Neuronal stem cell (in vitro differentiated cells): ENCODE measurements around the gene ARHGAP42.

ENCODE experiments used
- DNase-seq: peaks from one replicate; pipeline ENCODE4 v3.0.0-alpha.2; 2013; ENCODE audit warnings: low spot score
- H2AFZ ChIP-seq: one replicate; pipeline ENCODE4 v1.6.1; 2013; ENCODE audit warnings: mild to moderate bottlenecking, low read length, inconsistent platforms
- H2AK5ac ChIP-seq: 2 replicates; pipeline ENCODE4 v1.6.1; 2013; ENCODE audit warnings: low read depth, mild to moderate bottlenecking, inconsistent platforms, low read length, moderate library complexity, mixed read lengths
- H2BK120ac ChIP-seq: 2 replicates; pipeline ENCODE4 v1.6.1; 2013; ENCODE audit warnings: low read depth, mild to moderate bottlenecking, inconsistent platforms, low read length, moderate library complexity, mixed read lengths
- H2BK12ac ChIP-seq: one replicate; pipeline ENCODE4 v1.6.1; 2013; ENCODE audit warnings: low read length, inconsistent platforms
- H2BK15ac ChIP-seq: 2 replicates; pipeline ENCODE4 v1.6.1; 2013; ENCODE audit warnings: mild to moderate bottlenecking, low read length, inconsistent platforms, mixed read lengths
- H2BK5ac ChIP-seq: one replicate; pipeline ENCODE4 v1.6.1; 2013; ENCODE audit warnings: inconsistent platforms, mild to moderate bottlenecking, low read length, moderate library complexity
- H3K14ac ChIP-seq: one replicate; pipeline ENCODE4 v1.6.1; 2013; ENCODE audit warnings: low read length, inconsistent platforms
- H3K18ac ChIP-seq: 2 replicates; pipeline ENCODE4 v1.6.1; 2013; ENCODE audit warnings: low read length, inconsistent platforms
- H3K23ac ChIP-seq: 2 replicates; pipeline ENCODE4 v1.6.1; 2013; ENCODE audit warnings: low read depth, mild to moderate bottlenecking, mixed read lengths, low read length, inconsistent platforms; ENCODE audit not compliant: poor library complexity
- H3K27ac ChIP-seq: replicated peaks from 3 replicates; pipeline ENCODE4 v1.5.1; 2013; ENCODE audit warnings: low read length, inconsistent platforms
- H3K27me3 ChIP-seq, 3 experiments: 2 replicates each; pipeline ENCODE4 v1.6.1; 2013; ENCODE audit warnings: low read length in 3 of 3, mild to moderate bottlenecking in 2 of 3, inconsistent platforms in 1 of 3, low read depth in 1 of 3, mixed read lengths in 1 of 3, moderate library complexity in 1 of 3; ENCODE audit not compliant: control insufficient read depth in 3 of 3, insufficient read depth in 3 of 3
- H3K36me3 ChIP-seq, 2 donors: replicated peaks in 1 of 2; 2 replicates each; pipeline ENCODE4 v1.6.1; 2013; ENCODE audit warnings: low read length in 2 of 2; ENCODE audit not compliant: control insufficient read depth in 2 of 2, insufficient read depth in 2 of 2
- H3K4ac ChIP-seq: 2 replicates; pipeline ENCODE4 v1.6.1; 2013; ENCODE audit warnings: inconsistent platforms, mild to moderate bottlenecking, low read length, moderate library complexity
- H3K4me1 ChIP-seq, 2 donors: 1 replicate in 1 of 2; 2 replicates in 1 of 2; pipeline ENCODE4 v1.6.1; 2013; ENCODE audit warnings: low read length in 2 of 2, low read depth in 1 of 2; ENCODE audit not compliant: control insufficient read depth in 2 of 2, insufficient read depth in 1 of 2
- H3K4me2 ChIP-seq: one replicate; pipeline ENCODE4 v1.6.1; 2013; ENCODE audit warnings: mild to moderate bottlenecking, low read length, inconsistent platforms; ENCODE audit not compliant: insufficient read depth, poor library complexity, severe bottlenecking
- H3K4me3 ChIP-seq, 2 donors: 2 replicates each; pipeline ENCODE4 v1.5.1; 2013; ENCODE audit warnings: low read length in 2 of 2, mild to moderate bottlenecking in 2 of 2, inconsistent platforms in 1 of 2, moderate library complexity in 1 of 2
- H3K79me1 ChIP-seq: one replicate; pipeline ENCODE4 v1.6.1; 2013; ENCODE audit warnings: low read depth, mild to moderate bottlenecking, inconsistent platforms, low read length, moderate library complexity
- H3K9ac ChIP-seq: one replicate; pipeline ENCODE4 v1.6.1; 2013; ENCODE audit warnings: mild to moderate bottlenecking, low read depth, low read length, inconsistent platforms; ENCODE audit not compliant: poor library complexity
- H3K9me3 ChIP-seq, 2 donors: replicated peaks in 1 of 2; 2 replicates each; pipeline versions ENCODE3 to v1.6.1; 2013; ENCODE audit warnings: low read length in 2 of 2, mild to moderate bottlenecking in 2 of 2, inconsistent platforms in 1 of 2, low read depth in 1 of 2, mixed read lengths in 1 of 2, moderate library complexity in 1 of 2; ENCODE audit not compliant: control insufficient read depth in 2 of 2, insufficient read depth in 1 of 2
- H4K8ac ChIP-seq: one replicate; pipeline ENCODE4 v1.6.1; 2013; ENCODE audit warnings: low read depth, mild to moderate bottlenecking, inconsistent platforms, low read length, moderate library complexity
- H4K91ac ChIP-seq: one replicate; pipeline ENCODE4 v1.6.1; 2013; ENCODE audit warnings: low read length, low read depth, mild to moderate bottlenecking, inconsistent platforms; ENCODE audit not compliant: poor library complexity
- WGBS, 2 donors: extraction: QIAGEN DNeasy Blood & Tissue Kit; methylation state at CpG; one replicate each; pipeline ENCODE4 v1.1.7; 2013; ENCODE audit warnings: missing lambda C conversion rate in 2 of 2, mixed read lengths in 1 of 2; ENCODE audit not compliant: insufficient read length in 2 of 2, insufficient replicate concordance in 1 of 2; ENCODE audit errors: extremely low coverage in 2 of 2; 5-methylcytosine and 5-hydroxymethylcytosine counted together

Gene ARHGAP42

GRCh38 chr11:100927579-100927978, 240.5 kb downstream of the ARHGAP42 start:
- no peak overlapping the region for H3K4me2 ChIP-seq
- DNase-seq, result peak; percentile 57
- no peak overlapping the region for H3K9ac ChIP-seq
- no peak overlapping the region for H3K14ac ChIP-seq
- H3K9me3 ChIP-seq, result no peaks in the 10 kb centered on the region
- H3K4ac ChIP-seq, result no peak overlapping the region
- no peak overlapping the region for H3K18ac ChIP-seq
- H2BK15ac ChIP-seq, result no peak overlapping the region
- no peak overlapping the region for H2BK12ac ChIP-seq
- no CpG with 5 or more reads among the region's 5 CpGs for WGBS, 2 donors
- H2AK5ac ChIP-seq, result no peak overlapping the region
- H3K27me3 ChIP-seq, result no peaks in the 10 kb centered on the region
- H3K79me1 ChIP-seq, result no peaks in the 10 kb centered on the region
- H3K27ac ChIP-seq, result no peak overlapping the region
- H3K4me3 ChIP-seq, result no peak overlapping the region
- H2BK120ac ChIP-seq, result no peak overlapping the region
- no peak overlapping the region for H4K91ac ChIP-seq
- H2BK5ac ChIP-seq, result no peak overlapping the region
- H2AFZ ChIP-seq, result no peak overlapping the region
- no peak overlapping the region for H3K23ac ChIP-seq
- no peak overlapping the region for H4K8ac ChIP-seq
- H3K36me3 ChIP-seq, result no peaks in the 10 kb centered on the region
- H3K4me1 ChIP-seq, result peaks cover 2 to 4% of the 10 kb centered on the region in 2 donors

- no peak overlapping the region for H2BK15ac ChIP-seq
- no CpG with 5 or more reads among the region's 2 CpGs for WGBS, 2 donors
These were observed 241.3 kb downstream of the ARHGAP42 start for GRCh38 chr11:100928426-100928825.

GRCh38 chr11:100929377-100929776, 242.3 kb downstream of the ARHGAP42 start:
- no peak overlapping the region for H3K4me2 ChIP-seq
- no peak overlapping the region for H2BK120ac ChIP-seq
- H2BK12ac ChIP-seq, result no peak overlapping the region
- H3K4ac ChIP-seq, result no peak overlapping the region
- no peak overlapping the region for H4K8ac ChIP-seq
- H3K4me1 ChIP-seq, result peaks cover 2 to 4% of the 10 kb centered on the region in 2 donors
- H2BK15ac ChIP-seq, result no peak overlapping the region
- H3K27me3 ChIP-seq, result no peaks in the 10 kb centered on the region
- H2BK5ac ChIP-seq, result no peak overlapping the region
- H3K9ac ChIP-seq, result no peak overlapping the region
- no peak overlapping the region for H3K4me3 ChIP-seq
- no peak overlapping the region for H2AFZ ChIP-seq
- no peak overlapping the region for H3K18ac ChIP-seq
- H3K9me3 ChIP-seq, result no peaks in the 10 kb centered on the region
- no peak overlapping the region for H4K91ac ChIP-seq
- no peak for DNase-seq
- H3K23ac ChIP-seq, result no peak overlapping the region
- H3K79me1 ChIP-seq, result no peaks in the 10 kb centered on the region
- H2AK5ac ChIP-seq, result no peak overlapping the region
- H3K14ac ChIP-seq, result no peak overlapping the region
- H3K27ac ChIP-seq, result no peak overlapping the region
- H3K36me3 ChIP-seq, result no peaks in the 10 kb centered on the region
- no CpG with 5 or more reads among the region's 3 CpGs for WGBS, 2 donors

More at GRCh38 chr11:100928426-100928825, 241.3 kb downstream of the ARHGAP42 start:
- Histone ChIP-seq H3K79me1 (no peaks in the 10 kb centered on the region), H3K4me3 (no peak overlapping the region), H3K14ac (no peak overlapping the region), H3K4me1 (peaks cover 2 to 4% of the 10 kb centered on the region in 2 donors), H2BK5ac (no peak overlapping the region), H3K27me3 (no peaks in the 10 kb centered on the region), H2BK120ac (no peak overlapping the region), H3K23ac (no peak overlapping the region), H3K36me3 (no peaks in the 10 kb centered on the region), H3K4ac (no peak overlapping the region), H4K91ac (no peak overlapping the region), H2BK12ac (no peak overlapping the region), H3K18ac (no peak overlapping the region), H2AFZ (no peak overlapping the region), H3K9ac (no peak overlapping the region), H3K9me3 (no peaks in the 10 kb centered on the region), H2AK5ac (no peak overlapping the region), H3K4me2 (no peak overlapping the region), H4K8ac (no peak overlapping the region), H3K27ac (no peak overlapping the region)
- no peak for DNase-seq

- H3K23ac ChIP-seq, result no peak overlapping the region
- no peak overlapping the region for H3K14ac ChIP-seq
- no peak overlapping the region for H3K4me2 ChIP-seq
- H2BK12ac ChIP-seq, result no peak overlapping the region
- H3K27me3 ChIP-seq, result no peaks in the 10 kb centered on the region
- no peak overlapping the region for H4K8ac ChIP-seq
- WGBS, 2 donors, result no CpG with 5 or more reads among the region's 5 CpGs
- peak; percentile 56 for DNase-seq
- no peaks in the 10 kb centered on the region for H3K9me3 ChIP-seq
- H3K4ac ChIP-seq, result no peak overlapping the region
- H2BK5ac ChIP-seq, result no peak overlapping the region
- no peak overlapping the region for H3K27ac ChIP-seq
- H3K4me1 ChIP-seq, result peaks cover 2 to 4% of the 10 kb centered on the region in 2 donors
- no peak overlapping the region for H3K18ac ChIP-seq
- no peak overlapping the region for H2AFZ ChIP-seq
- H4K91ac ChIP-seq, result no peak overlapping the region
- no peak overlapping the region for H3K4me3 ChIP-seq
- H2AK5ac ChIP-seq, result no peak overlapping the region
- no peak overlapping the region for H2BK120ac ChIP-seq
- no peaks in the 10 kb centered on the region for H3K79me1 ChIP-seq
- no peak overlapping the region for H3K9ac ChIP-seq
- H2BK15ac ChIP-seq, result no peak overlapping the region
- H3K36me3 ChIP-seq, result no peaks in the 10 kb centered on the region
These were observed 243.2 kb downstream of the ARHGAP42 start for GRCh38 chr11:100930185-100930778.
